MM.1S (cell line): Measurements from ENCODE around the gene NAE1.

Experiments used
- CTCF ChIP-seq: fragments of 300-600 bp; sonication (generic); IDR thresholded peaks from 2 replicates; pipeline ENCODE4 v1.5.1; 2016; ENCODE audit warnings: antibody characterized with exemption, low read length, mixed read lengths
- EZH2phosphoT487 ChIP-seq: fragments of 300-600 bp; sonication (generic); IDR thresholded peaks from 2 replicates; pipeline ENCODE4 v1.6.1; 2018; ENCODE audit warnings: antibody characterized with exemption, low read length

- TF ChIP-seq EZH2phosphoT487 (no peak), CTCF (no peak)
Measured at GRCh38 chr16:66834746-66835145, 4.0 kb upstream of the NAE1 start.
